Panc1 (cell line): ENCODE data around the gene MRPS16.

Experiments
- POLR2AphosphoS5 ChIP-seq: IDR thresholded peaks from 2 replicates; pipeline ENCODE4 v1.6.1; 2012; ENCODE audit warnings: mild to moderate bottlenecking, low read depth, low read length, moderate library complexity
- TF ChIP-seq, protein P1 (sequence below): fragments of 450-650 bp; IDR thresholded peaks from 2 replicates; pipeline ENCODE4 v1.5.1; 2017; ENCODE audit warnings: mild to moderate bottlenecking

- TF ChIP-seq, protein P1, sequence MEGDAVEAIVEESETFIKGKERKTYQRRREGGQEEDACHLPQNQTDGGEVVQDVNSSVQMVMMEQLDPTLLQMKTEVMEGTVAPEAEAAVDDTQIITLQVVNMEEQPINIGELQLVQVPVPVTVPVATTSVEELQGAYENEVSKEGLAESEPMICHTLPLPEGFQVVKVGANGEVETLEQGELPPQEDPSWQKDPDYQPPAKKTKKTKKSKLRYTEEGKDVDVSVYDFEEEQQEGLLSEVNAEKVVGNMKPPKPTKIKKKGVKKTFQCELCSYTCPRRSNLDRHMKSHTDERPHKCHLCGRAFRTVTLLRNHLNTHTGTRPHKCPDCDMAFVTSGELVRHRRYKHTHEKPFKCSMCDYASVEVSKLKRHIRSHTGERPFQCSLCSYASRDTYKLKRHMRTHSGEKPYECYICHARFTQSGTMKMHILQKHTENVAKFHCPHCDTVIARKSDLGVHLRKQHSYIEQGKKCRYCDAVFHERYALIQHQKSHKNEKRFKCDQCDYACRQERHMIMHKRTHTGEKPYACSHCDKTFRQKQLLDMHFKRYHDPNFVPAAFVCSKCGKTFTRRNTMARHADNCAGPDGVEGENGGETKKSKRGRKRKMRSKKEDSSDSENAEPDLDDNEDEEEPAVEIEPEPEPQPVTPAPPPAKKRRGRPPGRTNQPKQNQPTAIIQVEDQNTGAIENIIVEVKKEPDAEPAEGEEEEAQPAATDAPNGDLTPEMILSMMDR: no peak
- no peak for TF ChIP-seq POLR2AphosphoS5
Measured at GRCh38 chr10:73261362-73261995, 9.0 kb upstream of the MRPS16 start.
